Right ventricle myocardium inferior (tissue), 1 donor: ENCODE results near the gene VMP1. TPM values are rescaled to one million over a fixed set of nuclear protein-coding genes. Genes with fewer than 3 reads are reported as not detected.
"Not testable (repeated sequence)": the region's sequence is repeated elsewhere in the genome, so short reads cannot be mapped to it uniquely, and the experiment has no call there.

Experiments
- ATAC-seq: fragments of 200-7000 bp; cut with Tn5 transposase; one replicate; pipeline ENCODE4 v1.9.1; 2020; ENCODE audit warnings: mild to moderate bottlenecking, moderate library complexity
- DNase-seq: peaks from one replicate; pipeline ENCODE4 v3.0.0; 2021; ENCODE audit errors: missing footprints
- intact Hi-C: fragments of 100-400 bp; cut with DNase I; formaldehyde crosslinking; loops from one replicate; pipeline ENCODE4 v1.11.0; 2022
- total RNA-seq: library from RNA; stranded (reverse); fragmentation: NEBNext Ultra II Directional; extraction: Animal tissue kit (Norgen Biotek cat#: 25700); gene quantifications from one replicate; pipeline ENCODE4 v1.2.1, GENCODE V29; 2021
- donor health status: DM: no; HTN: yes; CAD: no; lungs with severe emphysema.

Gene VMP1
- total RNA-seq, 1 donor from 2014 or later: 50.6 TPM

DNA sequence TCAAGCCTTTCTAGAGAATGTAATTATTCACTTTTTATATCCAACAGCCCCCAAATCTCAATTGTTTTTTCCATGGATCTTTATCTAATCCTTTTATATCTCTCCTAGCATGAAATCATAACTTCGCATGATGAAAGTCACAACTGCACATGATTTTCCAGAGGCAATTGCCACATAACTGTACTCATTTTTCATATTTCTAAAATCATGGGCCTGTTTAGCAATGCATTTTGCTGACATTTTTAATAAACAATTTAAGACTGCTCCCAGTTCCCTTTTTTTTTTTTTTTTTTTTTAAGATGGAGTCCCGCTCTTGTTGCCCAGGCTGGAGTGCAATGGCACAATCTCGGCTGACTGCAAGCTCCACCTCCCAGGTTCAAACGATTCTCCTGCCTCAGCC, 83.5 kb downstream of the VMP1 start:
- intact Hi-C loops: no loop called here
- no peak for DNase-seq
- no peak for ATAC-seq

DNA sequence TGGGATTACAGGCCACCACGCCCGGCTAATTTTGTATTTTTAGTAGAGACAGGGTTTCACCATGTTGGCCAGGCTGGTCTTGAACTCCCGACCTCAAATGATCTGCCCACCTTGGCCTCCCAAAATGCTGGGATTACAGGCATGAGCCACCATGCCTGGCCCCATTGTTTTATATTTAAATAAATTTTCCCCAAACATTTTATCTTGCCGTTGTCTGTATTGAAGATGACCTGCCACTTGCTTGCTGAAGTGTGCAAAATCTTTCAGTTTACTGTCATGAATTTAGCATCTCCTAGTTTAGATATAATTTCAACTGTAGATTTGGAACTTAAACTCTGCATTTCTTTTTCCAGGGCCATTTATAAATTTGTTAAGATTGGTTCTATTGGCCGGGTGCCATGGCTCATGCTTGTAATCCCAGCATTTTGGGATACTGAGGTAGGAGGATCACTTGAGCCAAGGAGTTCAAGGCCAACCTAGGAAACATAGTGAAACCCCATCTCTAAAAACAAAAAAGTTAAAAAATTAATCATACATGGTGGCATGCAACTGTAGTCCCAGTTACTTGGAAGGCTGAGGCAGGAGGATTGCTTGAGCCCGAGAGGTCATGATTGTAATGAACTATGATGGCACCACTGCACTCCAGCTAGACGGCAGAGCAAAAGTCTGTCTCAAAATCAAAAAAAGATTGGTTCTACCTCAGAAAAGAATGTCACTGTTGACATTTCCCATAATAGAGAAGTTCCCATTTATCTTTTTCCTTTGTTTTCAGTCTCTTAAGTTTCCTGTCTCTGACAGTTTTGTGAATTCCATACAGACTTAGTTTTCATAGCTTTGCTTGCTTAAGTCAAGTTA, 84.4 kb downstream of the VMP1 start:
- intact Hi-C loops: no loop called here
- ATAC-seq: no peak
- no peak for DNase-seq

DNA sequence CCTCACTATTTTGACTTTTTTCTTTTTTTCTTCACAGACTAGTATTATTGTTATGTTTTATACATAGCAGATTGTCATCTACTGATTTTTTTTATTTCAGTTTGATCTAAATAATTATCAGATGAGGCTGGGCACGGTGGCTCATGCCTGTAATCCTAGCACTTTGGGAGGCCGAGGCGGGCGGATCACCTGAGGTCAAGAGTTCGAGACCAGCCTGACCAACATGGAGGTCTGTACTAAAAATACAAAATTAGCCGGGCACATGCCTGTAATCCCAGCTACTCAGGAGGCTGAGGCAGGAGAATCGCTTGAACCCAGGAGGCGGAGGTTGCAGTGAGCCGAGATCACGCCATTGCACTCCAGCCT, 85.0 kb downstream of the VMP1 start:
- DNase-seq, intact Hi-C loops, ATAC-seq: not testable (repeated sequence)

DNA sequence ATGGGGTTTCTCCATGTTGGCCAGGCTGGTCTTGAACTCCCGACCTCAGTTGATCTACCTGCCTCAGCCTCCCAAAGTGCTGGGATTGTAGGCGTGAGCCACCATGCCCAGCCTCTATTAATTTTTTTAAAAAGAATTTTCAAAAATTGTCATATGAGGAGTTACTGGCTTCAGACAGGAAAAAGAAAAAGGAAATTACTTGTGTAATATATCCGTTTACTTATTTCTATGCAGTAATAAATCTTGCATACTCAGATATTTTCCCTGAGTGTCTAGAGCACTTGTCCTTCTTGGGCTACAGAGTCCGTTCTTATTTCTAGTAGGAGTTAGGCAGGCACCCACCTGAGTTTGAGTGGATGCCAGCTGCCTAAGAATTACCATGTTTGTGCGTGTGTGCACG, 85.8 kb downstream of the VMP1 start:
- DNase-seq: no peak
- peak; percentile 34 for ATAC-seq
- intact Hi-C loops: no loop called here

DNA sequence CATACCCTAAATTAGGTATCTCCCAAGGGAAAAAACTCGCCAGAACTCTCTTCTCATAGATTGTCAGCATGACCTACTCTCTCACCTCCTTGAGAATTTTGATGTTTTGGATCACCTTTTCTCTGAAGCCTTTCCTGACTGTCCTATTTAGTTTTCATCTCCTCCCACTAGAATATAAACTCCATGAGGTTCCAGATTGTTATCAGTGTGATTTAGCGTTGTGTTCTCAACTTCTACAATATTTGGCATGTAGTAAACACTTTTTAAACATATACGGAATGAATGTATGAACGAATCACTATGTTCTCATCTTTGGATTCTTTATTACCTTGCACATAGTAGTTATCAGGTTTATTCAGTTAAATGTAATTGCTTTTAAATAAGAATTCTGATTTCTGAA, 88.7 kb downstream of the VMP1 start:
- DNase-seq: no peak
- no peak for ATAC-seq
- intact Hi-C loops: no loop called here

DNA sequence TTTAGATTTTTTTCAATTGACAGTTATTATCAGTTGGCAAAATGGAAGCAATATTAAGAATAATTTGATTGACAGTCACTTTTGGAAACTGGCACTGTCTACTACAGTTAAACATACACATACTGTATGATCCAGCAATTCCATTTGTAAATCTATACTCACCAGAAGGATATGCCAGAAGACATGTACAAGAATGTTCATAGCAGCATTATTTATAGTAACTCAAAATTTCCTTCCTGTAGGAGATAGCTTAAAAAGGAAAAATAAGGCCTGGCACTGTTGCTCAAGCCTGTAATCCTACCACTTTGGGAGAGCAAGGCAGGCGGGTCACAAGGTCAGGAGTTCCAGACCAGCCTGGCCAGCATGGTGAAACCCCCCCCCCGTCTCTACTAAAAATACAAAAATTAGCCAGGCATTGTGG, 89.3 kb downstream of the VMP1 start:
- intact Hi-C loops: no loop called here
- ATAC-seq: no peak
- DNase-seq: no peak

DNA sequence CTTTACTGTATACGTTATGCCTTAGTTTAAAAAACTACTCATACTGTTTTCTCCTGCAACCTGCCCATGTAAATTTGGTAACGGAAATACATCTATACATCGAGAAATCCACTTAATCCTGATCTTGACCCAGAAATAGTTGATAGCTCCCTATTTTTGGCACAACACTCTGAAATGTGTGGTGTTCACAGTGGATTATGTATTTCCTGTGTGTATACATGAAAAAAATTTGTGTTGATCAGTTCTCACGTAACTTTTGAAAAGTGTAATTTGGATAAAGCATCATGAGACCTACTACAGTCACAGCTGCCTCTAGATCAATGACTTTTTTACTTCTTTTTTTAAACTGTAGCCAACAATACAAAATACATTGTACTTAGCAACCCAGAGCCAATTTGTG, 90.7 kb downstream of the VMP1 start:
- DNase-seq (no peak), ATAC-seq (no peak)

DNA sequence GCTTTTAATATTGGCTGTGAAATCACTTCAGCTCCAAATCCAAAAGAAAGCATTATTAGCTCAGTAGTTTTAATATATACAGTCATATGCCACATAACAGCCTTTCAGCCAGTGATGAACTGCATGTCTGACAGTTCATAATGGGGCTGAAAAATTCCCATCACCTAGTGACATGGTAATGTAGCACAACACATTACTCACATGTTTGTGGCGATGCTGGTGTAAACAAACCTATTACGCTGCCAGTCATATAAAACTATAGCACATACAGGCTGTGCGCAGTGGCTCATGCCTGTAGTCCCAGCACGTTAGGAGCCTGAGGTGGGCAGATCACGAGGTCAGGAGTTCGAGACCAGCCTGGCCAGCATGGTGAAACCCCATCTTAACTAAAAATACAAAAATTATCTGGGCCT, 93.1 kb downstream of the VMP1 start:
- ATAC-seq: no peak
- no peak for DNase-seq
- intact Hi-C loops: no loop called here

More for the DNA sequence above, 90.7 kb downstream of the VMP1 start:
- intact Hi-C loops: no loop called here

DNA sequence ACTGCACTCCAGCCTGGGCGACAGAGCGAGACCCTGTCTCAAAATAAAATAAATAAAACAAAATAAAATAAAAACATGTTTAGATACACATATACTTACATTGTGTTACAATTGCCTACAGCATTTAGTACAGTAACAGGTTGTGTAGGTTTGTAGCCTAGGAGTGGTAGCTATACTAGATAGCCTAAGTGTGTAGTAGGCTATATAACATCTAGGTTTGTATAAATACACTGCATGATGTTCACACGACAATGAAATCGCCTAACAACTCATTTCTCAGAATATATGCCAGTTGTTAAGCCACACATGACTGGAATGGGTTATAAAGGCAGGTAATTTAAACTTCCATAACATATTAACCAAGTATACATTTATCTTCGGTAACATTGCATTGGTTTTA, 94.7 kb downstream of the VMP1 start:
- DNase-seq (no peak), ATAC-seq (no peak)
- intact Hi-C loops: no loop called here

DNA sequence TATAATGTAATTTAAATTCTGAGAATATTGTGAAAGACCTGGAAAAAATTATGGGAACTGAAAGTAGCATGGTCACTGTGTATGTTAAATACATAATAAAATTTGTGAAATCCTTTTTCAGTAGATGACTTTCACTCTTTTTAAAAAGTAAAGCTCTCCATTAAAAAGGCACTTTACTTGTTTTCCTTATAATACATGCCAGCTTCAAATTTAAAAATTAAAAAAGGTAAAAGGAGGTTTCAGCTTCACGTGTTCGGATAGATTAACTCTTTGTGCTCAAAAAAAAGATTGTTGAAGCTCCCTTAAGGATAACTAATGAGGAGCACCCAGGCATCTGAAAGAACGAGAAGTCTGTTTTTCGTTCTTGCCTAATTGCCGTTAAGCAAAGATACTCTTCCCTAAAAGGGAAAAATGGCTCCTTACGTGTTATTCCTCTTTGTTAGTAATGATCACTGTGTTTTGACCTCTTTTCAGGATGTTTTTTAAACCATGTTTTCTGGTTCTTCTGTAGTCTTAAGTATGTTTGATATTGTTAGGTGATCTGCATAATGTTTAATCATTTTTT, 97.5 kb downstream of the VMP1 start:
- no peak for DNase-seq
- ATAC-seq: no peak
- intact Hi-C loops: no loop called here

DNA sequence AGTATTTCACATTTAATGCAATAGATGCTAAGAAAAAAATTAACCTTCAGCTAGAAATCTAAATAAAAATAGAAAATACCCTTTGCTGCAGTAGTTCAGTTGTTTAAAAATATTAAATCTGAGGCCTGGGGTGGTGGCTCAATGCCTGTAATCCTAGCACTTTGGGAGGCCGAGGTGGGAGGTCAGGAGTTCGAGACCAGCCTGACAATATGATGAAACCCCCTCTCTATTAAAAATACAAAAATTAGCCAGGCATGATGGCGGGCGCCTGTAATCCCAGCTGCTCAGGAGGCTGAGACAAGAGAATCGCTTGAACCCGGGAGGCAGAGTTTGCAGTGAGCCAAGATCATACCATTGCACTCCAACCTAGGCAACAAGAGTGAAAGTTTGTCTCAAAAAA, 98.9 kb downstream of the VMP1 start:
- ATAC-seq, DNase-seq, intact Hi-C loops: not testable (repeated sequence)

DNA sequence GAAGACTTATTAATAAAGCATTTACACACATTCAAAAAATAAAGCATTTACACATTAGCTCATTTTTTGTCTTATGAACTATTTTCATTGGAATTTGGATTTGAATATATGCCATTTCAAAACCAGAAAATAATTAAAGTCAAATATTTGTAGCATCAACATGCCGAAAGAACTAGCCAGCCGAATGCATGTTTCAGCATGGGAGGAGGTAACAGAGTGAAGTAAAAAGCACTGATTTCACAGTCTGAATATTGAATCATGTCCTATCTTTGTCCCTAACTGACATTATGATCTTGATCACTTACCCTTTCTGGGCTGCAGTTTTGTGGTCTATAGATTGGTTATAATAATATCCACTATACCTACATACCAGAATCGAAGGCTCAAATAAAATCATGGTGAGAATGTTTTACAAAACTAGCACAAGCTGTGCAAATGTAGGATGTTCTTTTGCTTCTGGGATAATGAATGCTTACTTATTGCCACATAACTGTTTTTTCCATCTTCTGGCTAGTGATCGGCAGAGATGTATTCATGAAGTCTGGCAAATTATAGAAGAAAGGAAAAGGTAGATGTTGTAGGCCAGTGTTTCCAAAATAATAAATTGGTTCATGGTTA, 100.5 kb downstream of the VMP1 start:
- ATAC-seq (no peak), DNase-seq (no peak)
- intact Hi-C loops: no loop called here

DNA sequence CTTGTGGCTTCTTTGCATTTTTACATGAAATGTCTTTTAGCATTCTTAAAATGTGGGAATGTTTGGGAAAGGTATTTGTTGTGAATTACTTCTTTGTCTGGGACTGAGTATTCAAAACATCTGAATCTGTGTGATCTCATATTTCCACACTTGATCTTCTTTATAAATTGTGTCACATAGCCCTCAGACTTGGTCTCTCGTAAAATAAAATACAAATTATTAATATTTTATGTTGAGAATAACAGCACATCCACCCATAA, 103.4 kb downstream of the VMP1 start:
- DNase-seq: no peak
- intact Hi-C loops: no loop called here
- ATAC-seq: no peak

DNA sequence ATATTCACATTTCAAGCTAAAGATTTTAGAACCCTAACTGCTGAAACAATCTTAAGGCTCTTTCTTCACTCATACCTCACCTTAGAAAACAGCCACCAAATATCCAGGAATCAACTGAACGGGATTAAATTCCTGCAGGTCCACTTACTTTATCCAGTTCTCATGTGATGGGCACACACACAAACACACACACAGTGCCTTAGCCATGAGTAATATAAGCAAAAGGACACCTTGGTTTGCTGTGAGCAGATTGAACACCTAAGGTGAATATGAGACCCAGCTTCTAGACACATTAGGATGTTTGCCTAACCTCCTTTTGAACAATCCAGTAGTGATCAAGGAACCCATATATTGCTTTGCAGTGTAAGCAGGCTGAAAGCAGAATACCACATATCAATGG, 103.8 kb downstream of the VMP1 start:
- DNase-seq (no peak), ATAC-seq (no peak)
- intact Hi-C loops: no loop called here

DNA sequence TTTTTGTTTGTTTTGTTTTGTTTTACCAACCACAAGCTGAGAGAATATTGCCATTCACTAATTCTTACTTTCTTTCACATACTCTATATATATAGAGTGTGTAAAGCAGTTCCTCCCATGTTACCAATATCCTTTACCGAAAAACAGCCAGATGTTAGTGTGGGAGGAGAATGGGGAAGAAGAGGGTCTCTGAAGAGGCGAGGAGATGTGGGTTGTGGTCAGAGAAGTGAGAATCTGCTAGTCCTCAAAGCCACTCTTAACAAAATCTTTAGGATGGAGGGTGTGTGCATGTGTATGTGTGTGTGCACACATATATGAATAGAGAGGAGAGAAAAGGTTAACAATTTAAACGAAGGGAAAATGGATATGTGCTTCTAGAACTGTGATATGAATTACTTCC, 104.7 kb downstream of the VMP1 start:
- DNase-seq (no peak), ATAC-seq (no peak)
- intact Hi-C loops: no loop called here

DNA sequence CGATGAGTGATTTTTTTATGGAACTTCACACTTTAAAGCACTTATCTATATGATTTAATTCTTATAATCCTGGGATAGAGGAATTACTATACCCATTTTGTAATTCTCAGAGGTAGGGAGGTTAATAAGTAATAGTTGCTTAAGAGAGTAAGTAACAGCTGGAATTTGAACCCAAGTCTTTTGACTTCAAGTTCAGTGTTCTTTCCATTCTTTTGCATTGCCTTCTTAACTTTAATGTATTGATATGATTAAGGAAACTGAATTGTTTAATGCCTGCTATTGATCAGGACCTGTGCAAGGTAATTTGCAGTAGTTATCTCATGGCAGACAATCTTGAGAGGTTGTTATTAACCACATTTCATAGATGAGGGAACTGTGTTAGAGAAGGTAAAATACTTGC, 106.8 kb downstream of the VMP1 start:
- intact Hi-C loops: no loop called here
- DNase-seq (no peak), ATAC-seq (no peak)

DNA sequence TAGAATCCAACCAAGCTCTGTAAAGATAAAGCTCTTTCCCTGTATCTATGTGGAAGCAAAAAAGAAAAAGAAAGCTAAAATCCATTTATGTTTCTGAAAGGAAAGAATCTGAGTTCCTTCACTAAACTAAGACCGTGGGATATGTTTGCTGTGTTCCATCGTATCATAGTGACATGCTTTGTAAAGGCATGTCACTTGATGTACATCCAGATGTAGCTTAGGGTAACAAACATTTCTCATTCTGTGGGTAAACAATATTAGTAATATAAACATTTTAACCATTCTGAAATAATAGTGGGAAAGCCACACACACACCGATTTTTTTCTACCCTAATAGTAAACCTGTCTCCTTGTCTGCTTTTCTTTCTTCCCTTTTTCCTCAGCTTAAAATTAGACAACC, 107.2 kb downstream of the VMP1 start:
- ATAC-seq (no peak), DNase-seq (no peak)
- intact Hi-C loops: no loop called here

DNA sequence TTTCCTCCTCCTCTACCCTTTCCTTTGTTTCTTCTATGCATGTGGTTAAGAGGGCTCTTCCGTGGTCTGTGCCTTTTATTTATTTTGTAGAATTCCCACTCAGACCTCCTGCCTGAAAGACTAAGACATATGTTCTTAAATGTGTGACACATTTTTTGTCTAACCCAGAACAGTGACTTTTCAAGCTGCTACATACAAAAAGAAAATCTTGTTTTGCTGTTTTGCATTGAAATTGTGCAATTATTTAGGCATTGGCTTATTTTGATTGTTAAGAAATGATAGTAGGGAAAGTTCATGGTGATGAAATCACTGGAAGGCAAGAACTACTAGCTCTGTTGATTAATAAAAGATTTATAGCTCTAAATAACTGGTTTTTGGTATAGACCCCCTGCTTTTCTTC, 108.5 kb downstream of the VMP1 start:
- DNase-seq (no peak), ATAC-seq (no peak)
- intact Hi-C loops: no loop called here

DNA sequence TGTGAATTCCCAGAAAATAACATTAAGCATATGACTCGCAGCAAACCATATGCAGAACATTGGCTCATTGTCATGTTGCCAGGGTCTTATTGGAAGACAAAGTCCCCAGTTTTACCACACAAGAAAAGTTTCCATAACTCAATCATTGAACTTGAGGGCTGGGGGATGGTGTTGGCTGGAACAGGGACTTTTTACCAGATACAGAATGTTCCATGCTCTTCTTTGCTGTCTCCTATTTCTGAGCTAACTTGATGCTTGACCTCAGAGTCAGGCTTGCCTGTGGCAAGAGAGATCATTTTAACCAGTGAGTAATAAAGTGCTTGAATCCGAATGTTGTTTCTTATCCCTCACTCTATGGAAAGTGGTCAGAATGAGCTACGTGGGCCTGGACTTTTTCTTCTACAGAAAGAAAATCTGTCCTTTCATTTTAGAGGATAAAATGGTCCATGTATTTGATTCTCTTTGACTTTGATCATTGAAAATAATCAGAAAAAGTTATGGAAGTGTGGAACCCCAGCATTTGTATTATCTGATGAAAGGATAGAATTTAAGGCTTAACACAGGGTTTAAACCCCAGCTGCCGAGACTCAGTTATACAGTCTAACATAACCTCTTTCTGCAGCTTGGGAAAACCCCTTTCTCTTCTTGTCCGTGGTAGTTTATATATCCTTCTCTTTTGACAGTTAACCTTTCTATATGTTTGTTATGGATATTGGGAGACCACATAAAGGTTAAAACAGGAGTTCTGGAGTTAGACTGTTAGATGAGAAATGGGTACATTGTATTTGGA, 118.3 kb downstream of the VMP1 start:
- intact Hi-C loops: no loop called here
- DNase-seq (no peak), ATAC-seq (no peak)
